GM18505 (cell line): ENCODE results near the gene ABI3.

Experiments
- ATAC-seq: cut with Tn5 transposase; IDR thresholded peaks from one replicate; pipeline ENCODE4 v1.9.1; 2021; ENCODE audit not compliant: unreplicated experiment
- POLR2A ChIP-seq: IDR thresholded peaks from 4 replicates; pipeline ENCODE4 v1.6.1; 2011; ENCODE audit warnings: borderline replicate concordance; ENCODE audit not compliant: insufficient read depth, insufficient read length; ENCODE audit errors: extremely low read depth

The ABI3 gene

GRCh38 chr17:49235896-49236295, 25.4 kb downstream of the ABI3 start:
- TF ChIP-seq POLR2A, result no peak

GRCh38 chr17:49239963-49240362, 29.5 kb downstream of the ABI3 start:
- no peak for TF ChIP-seq POLR2A

More at GRCh38 chr17:49235896-49236295, 25.4 kb downstream of the ABI3 start:
- no peak for ATAC-seq

GRCh38 chr17:49240619-49241018, 30.1 kb downstream of the ABI3 start:
- TF ChIP-seq POLR2A, result no peak
- ATAC-seq, result no peak

More at GRCh38 chr17:49239963-49240362, 29.5 kb downstream of the ABI3 start:
- no peak for ATAC-seq

GRCh38 chr17:49241040-49241439, 30.5 kb downstream of the ABI3 start:
- TF ChIP-seq POLR2A, result no peak
- ATAC-seq, result no peak

- TF ChIP-seq POLR2A, result no peak
- ATAC-seq, result no peak
Measured at GRCh38 chr17:49241692-49242397, 31.3 kb downstream of the ABI3 start.

- no peak for TF ChIP-seq POLR2A
- no peak for ATAC-seq
Measured at GRCh38 chr17:49242813-49243212, 32.3 kb downstream of the ABI3 start.

GRCh38 chr17:49244839-49245238, 34.3 kb downstream of the ABI3 start:
- no peak for TF ChIP-seq POLR2A
- ATAC-seq, result no peak

- ATAC-seq, result no peak
- TF ChIP-seq POLR2A, result no peak
Measured at GRCh38 chr17:49247944-49248343, 37.4 kb downstream of the ABI3 start.

GRCh38 chr17:49249292-49249794, 38.8 kb downstream of the ABI3 start:
- TF ChIP-seq POLR2A, result no peak
- ATAC-seq, result no peak

- TF ChIP-seq POLR2A, result no peak
- no peak for ATAC-seq
Measured at GRCh38 chr17:49249890-49250522, 39.5 kb downstream of the ABI3 start.

GRCh38 chr17:49252148-49252695, 41.7 kb downstream of the ABI3 start:
- ATAC-seq, result no peak

GRCh38 chr17:49254066-49254465, 43.6 kb downstream of the ABI3 start:
- TF ChIP-seq POLR2A, result no peak
- no peak for ATAC-seq

More at GRCh38 chr17:49252148-49252695, 41.7 kb downstream of the ABI3 start:
- TF ChIP-seq POLR2A, result no peak

GRCh38 chr17:49255125-49255524, 44.6 kb downstream of the ABI3 start:
- TF ChIP-seq POLR2A, result no peak
- ATAC-seq, result no peak

- TF ChIP-seq POLR2A, result no peak
- ATAC-seq, result no peak
Measured at GRCh38 chr17:49258394-49258793, 47.9 kb downstream of the ABI3 start.
